SW480 (cell line): ENCODE measurements around the gene HDHD3.

Source experiments
- DNase-seq: peaks from one replicate; pipeline ENCODE4 v3.0.0-alpha.2; 2016; ENCODE audit warnings: low spot score

The HDHD3 gene

DNA sequence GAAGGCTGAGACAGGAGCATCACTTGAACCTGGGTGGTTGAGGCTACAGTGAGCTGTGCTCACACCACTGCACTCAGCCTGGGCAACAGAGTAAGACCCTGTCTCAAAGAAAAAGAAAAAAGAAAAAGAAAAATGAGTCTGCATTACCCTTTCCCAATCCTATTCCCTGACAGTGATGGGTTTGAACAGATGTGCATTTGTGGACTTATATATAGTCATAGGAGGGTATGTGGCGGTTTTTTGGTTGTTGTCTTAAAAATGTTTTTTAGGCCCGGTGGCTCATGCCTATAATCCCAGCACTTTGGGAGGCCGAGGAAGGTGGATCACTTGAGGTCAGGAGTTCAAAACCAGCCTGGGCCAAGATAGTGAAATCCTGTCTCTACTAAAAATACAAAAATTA, 13.4 kb downstream of the HDHD3 start:
- no peak for DNase-seq

DNA sequence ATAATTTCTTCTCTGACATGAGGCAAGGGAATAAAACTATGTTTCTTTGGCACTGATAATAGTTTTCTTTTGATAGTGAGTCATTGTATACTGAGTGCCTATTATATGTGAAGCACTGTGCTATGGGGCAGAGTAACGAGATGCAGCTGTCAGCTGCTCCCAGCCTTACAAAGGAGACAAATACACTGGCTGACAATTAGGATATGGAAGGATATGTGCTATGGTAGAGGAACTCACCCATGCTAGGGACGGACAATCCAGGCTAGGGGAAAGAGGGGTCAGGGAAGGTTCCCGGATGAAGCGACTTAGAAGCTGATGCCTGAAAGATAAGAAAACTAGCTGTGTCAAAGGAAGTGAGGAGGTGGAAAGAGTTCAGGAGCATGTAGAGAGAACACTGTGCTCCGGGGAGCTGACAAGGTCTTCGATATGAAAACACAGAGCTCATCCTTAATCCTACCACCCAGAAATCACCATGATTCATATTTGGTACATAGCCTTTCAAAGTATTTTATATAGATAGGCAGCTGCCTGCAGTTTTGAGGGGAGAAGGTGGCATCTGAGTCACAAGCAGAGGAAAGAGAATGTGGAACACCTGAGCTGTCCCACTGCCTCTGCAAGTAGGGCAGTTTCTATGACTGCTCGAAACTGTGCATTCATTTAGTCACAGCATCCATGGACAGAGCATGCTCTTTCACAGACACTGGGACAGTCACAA, 15.3 kb downstream of the HDHD3 start:
- DNase-seq: no peak

DNA sequence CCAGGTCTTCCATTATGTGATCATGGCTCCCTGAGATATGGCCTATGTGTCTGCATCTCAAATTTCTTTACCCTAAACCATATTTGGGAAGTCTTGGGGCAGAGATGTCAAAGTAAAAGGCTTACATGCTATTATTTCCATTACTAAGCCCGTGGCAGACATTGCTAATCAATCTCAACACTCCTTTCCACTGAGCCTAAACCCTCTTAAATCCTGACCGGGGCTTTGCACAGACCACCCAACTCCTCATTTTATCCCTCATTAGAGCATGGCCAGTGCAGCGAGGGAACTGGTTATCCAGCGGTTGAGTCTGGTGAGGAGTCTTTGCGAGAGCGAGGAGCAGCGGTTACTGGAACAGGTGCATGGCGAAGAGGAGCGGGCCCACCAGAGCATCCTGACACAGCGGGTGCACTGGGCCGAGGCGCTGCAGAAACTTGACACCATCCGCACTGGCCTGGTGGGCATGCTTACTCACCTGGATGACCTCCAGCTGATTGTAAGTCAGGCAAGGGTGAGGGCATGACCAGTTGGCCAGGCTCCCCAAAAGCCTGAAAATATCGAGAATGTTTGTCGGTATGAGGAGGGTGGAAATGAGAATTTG, 16.4 kb downstream of the HDHD3 start:
- no peak for DNase-seq

DNA sequence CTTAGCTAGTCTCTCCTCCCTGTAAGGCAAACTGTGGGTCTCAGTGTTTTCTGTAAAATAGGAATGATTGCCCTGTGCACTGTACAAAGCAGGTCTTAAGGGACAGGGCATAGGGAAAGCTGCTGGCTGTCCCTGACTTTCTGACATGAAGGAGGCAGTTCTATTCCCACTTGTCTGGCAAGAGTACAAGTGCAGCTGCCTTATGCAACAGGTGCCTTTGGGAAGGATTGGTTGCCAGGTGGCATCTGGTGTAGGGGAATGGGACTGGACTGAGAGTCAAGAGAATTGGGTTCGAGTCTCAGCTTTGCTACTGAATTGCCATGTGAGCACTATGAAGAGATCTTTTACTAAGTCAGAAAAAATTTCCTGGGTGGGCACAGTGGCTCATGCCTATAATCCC, 17.4 kb downstream of the HDHD3 start:
- no peak for DNase-seq

DNA sequence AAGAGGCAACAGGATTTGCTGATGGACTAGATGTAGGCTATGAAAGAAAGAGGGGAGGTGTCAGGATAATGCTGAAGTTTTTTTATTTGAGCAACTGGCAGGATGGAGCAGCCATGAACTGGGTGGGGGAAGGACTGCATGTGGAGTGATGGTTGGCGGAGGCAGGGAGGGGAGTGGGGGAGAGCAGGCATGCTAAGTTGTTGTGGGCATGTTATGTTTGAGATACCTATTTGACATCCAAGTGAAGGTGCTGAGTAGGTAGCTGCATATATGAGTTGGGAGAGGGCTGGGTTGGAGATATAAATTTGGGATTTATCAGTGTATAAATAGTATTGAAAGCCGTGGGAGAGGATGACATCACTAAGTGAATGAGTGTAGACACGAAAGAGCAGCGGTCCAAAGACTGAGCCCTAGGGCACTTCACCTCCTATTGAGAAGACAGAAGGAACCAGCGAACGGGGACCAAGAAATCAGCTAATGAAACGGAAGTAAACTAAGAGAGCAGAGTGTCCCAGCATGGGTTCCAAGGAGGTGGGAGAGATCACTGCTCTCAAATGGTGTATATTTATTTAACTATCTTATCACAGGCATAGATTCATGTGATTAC, 20.0 kb downstream of the HDHD3 start:
- no peak for DNase-seq

DNA sequence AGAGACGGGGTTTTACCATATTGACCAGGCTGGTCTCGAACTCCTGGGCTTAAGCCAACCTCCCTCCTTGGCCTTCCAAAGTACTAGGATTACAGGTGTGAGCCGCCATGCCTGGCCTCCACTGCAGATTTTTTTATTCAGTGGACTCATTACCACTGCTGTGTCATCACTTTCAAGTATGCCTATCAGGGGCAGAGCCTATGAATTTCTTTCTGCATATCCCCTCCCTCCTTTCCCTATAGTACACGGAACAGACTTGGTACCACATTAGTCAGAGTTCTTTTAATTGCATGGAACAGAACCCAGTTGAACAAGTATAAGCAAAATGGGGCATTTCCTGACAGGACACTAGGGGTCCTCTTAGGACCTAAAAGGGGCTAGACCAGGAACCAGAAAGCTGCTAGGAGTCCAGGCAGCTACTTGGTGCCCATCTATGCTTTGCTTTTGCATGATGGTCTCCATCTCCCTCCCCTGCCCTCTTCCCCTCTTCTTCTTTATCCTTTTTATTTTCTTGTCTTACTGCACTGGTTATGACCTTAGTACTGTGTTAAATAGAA, 21.7 kb downstream of the HDHD3 start:
- no peak for DNase-seq

DNA sequence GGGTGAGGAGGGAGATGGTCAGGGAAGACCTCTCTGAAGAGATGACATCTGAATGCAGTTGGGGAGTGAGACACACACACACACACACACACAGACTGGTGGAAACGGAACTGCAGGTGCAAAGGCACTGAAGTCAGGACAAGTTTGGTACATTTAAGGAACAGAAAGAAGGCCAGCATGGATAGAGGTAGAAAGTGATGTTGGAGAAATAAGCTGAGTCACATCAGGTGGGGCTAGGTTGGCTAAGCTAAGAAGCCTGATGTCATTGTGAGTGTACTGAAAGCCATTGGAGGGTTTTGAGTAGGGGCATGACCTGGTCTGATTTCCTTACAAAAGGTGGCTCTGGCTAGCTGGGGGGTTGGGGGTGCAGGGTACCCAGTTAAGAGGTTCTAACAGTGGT, 24.4 kb downstream of the HDHD3 start:
- no peak for DNase-seq

DNA sequence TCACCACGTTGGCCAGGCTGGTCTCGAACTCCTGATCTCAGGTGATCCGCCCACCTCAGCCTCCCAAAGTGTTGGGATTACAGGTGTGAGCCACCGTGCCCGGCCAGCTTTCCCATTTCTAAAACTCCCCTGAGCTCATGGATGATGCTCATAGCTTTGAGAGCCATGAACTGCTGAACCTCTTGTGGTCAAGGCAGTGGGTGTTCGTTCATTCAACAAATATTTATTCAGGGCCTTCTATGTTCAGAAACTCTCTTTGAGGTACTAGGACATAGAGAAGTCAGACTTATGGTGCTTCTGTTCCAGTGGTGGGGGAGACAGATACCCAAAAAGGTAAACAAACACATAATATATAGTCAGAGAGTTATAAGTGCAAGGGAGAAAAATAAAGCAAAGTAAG, 24.8 kb downstream of the HDHD3 start:
- no peak for DNase-seq

DNA sequence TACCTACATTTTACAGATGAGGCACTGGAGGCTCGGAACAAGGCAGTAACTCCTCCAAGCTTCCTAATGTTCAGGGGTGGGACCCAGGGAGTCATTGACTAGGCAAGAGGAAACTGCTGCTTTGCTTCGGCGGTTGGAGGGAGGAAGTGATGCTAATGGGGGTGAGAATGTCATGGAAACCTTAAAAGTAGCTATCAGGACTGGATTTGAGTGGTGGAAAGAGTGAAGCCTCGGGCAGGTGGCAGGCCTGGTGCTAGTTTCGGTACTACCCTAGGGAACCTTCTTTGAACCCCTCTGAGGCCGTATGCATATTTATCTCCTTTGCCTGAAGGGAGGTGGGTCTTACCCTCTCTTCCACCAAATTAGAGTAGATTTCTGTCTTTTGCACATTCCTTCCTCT, 25.8 kb downstream of the HDHD3 start:
- DNase-seq: no peak

DNA sequence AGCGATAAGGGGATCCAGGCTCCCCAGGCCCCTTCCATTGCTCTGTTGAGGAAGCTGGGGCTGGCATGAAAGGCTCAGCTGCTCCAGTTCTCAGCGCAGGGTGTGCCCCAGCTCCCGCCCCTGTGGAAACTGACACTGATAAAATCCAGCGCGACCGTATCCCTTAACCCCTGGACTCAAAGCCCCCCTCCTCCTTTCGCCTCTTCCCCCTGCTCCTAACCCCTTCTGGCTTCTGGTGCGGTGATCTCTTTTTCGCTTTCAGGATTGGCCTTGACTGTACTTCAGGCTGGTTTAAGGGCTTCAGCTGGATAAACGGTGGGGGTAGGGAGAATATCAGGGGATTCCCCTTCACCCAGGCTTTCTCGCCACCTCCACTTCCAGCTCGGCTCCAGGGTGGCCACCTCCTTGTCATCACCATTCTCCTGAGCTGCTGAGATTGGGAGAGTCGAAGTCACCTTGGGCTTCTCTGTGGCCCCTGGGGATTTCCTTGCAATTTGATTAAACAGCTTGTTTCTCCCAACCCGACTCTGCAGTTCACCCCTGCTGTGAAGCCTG, 26.6 kb downstream of the HDHD3 start:
- no peak for DNase-seq

DNA sequence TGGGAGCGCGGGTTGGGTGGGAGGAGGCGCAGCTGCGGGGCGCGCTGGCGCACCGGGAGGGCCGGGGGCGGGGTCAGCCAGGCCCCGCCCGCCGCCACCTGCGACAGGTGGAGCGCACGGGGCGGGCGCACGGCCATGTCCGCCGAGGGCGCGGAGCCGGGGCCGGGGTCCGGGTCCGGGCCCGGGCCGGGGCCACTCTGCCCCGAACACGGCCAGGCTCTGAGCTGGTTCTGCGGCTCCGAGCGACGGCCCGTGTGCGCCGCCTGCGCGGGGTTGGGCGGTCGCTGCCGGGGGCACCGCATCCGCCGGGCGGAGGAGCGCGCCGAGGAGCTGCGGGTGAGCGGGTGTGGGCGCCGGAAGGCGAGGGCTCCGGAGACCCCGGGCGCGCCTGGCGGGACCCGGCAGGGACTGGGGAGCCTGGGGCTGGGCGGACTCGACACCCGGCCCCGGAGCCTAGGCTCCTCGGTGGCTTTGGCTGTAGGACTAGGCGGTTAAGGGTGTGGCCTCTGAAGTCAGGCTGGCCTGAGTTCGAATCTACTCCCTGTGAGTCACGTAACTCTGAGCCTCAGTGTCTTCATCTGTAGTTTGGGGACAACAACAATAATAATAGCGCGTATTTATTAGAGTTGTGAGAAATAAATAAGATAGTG, 27.2 kb downstream of the HDHD3 start, which contains the start of gene BSPRY:
Gene BSPRY (plus strand): TSS at position 97 of the 650 bp plus-strand sequence. CDS start 39 bp downstream, at position 136.
- DNase-seq: peak; percentile 39

DNA sequence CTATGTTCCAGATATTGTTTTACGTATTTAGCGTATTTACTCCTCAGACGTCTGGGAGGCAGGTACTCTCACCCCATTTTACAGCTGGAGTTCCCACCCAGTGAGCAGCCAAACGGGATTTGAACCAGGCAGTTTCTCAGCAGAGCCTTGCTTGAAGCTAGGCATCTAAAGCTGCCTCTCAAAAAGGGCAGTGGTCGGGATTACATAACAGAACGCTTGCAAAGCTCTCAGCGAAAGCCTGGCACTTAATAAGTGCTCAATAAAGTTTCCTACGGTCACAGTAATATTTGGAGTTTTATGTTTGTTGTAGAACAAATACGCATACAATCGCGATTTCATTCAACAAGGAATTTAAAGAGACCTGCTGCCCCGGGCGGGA, 27.7 kb downstream of the HDHD3 start:
- no peak for DNase-seq

DNA sequence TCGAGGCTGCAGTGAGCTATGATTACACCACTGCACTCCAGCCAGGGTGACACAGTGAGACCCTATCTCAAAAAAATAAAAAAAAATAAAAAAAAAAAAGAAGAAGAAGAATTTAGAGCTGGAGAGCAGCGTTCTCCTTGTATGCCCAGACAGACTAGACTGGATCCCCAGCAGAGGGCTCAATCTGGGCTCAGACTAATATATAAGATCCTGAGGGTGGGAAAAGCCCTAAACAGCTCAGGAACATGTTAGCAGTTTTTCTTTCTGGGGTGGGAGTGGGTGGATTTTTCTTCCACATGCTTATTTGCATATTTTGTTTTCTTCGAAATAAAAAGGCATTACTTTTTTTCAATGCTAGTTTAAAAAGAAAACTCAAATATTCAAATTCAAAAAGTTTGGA, 28.3 kb downstream of the HDHD3 start:
- DNase-seq: no peak

DNA sequence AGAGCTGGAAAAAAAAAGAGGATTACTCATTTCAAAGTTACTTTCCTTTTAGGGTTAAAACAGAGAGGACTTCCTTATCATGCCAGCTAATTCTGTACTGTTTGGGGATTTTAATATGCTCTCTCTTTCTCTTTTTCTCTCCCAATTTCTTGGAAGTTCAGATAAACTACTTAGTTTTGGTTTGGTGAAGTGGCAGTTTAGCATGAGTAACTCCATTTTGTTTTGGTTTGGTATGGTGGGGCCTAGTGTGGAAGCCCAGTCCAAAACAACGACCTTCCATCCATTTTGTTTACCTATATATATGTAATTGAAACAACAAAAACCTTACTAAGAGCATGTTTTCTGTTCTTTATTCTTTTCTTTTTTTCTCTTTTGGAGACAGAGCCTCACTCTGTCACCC, 31.1 kb downstream of the HDHD3 start:
- DNase-seq: no peak

DNA sequence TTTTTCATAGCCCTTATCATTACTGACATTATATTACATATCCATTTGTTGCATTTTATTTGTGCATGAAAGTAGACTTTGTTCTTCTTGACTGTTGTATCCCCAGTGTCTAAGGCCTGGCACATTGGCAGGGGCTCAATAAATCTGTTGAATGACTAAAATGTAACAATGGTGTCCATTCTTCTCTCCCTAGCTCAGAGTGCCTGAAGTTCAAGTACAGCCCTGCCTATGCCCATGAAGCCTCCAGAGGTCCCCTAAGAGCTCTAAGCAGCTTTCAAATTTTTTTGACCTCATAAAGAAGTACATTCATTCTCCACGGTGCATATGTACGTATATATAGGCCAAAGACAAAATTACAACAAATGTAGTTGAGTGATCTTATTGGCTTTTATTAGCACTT, 31.6 kb downstream of the HDHD3 start:
- no peak for DNase-seq

DNA sequence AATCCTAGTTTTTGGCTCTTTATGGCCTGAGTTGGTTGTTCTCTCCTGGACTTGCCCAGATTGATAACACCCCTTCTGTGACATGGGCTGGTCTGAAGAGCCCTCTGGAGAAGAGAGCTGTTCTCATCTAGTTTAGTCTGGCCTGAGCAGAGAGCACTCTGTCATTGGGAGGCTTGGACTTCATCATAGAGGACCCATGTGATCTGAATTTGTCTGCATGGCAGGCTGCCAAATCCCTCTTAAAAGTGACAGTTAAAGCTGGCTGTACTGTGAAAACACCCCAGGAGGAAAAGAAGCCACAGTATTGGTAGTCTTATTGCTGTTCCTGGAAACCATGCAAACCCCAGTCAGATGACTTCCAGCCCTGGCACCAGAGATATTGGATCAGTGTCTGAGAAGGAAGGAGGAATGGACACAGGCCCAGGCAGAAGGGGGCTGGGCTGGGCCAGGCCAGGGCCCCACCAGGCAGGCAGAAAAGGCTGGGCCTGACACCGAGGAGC, 33.0 kb downstream of the HDHD3 start:
- DNase-seq: peak; percentile 39

DNA sequence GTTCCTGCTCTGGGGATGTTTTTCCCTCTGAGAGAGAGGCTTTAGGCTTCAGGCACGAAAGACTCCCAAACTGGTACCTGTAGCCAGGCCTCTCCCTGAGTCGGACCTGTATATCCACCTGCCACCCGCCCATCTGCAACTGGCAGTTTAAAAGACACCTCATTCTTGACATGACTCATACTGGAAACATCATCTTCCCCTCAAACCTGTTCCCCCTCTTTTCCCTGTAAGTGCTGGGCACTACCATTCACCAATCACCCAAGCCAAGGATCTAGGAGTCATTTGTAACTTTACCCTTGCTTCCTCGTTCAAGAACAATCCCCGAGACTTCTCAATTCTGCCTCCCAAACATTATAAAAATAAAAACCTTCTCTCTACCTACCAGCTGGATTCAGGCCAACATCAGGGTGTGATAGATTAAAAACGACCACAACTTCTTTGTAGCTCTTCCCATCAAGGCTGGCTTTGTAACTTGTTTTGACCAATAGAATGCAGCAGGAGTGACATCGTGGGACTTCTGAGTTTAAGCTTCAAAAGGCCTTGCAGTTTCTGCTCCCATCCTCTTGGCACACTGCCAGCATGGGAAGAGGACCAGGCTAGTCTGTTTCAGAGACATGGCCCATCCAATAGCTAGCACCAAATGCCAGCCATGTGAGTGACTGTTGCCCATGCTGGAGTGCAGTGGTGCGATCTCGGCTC, 34.9 kb downstream of the HDHD3 start:
- peak; percentile 50 for DNase-seq

DNA sequence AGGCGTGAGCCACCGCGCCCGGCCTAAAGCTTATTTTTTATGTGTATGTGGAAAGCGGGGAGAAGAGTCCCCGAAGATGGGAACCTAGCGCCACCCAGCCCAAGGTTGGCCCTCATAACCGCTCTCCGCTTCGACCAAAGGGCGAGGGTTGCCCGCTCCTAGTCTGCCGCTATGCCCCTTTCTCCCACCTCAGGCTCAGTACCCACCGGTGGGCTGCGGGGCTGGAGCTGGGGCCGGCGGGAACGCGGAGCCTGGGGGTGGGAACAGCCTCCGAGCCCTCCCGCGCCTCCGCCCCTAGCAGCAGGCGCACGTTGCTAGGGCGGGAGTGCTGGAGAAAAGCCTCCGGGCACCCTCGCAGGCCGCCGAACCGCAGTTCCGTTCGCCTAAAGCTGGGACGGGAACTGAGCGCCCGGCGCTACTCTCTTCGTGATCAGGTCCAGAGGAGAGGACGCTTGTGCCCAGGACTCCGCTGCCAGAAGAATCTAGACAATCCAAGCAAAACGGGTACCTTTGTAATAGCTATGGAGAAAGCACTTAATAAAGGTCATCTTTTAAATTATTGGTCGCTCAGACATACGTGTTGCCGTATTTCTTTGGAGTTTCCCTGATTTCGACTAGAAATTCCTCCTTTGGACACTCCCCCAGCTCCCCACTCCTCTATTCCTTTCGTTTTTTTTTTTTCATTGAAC, 36.6 kb downstream of the HDHD3 start, which contains the start of gene WDR31:
Gene WDR31 (minus strand): TSS at position 265 of the 689 bp plus-strand sequence. CDS start 8,253 bp downstream, outside the sequence.
- DNase-seq: peak; percentile 85

DNA sequence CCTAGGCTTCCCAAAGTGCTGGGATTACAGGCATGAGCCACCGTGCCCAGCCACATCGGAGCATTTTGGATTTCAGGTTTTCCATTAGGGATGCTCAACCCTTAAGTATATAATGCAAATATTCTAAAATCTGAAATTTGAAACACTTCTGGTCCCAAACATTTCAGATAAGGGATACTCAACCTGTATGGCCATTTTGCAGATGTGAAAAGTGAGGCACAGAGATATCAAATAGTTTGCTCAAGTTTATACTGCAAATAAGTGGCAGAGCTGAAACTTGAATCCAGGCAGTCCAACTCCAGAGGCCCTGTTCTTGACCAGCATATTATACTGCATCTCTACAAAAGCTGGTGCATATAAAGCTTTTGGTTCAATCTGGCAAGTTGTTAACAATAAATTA, 39.1 kb downstream of the HDHD3 start:
- no peak for DNase-seq

DNA sequence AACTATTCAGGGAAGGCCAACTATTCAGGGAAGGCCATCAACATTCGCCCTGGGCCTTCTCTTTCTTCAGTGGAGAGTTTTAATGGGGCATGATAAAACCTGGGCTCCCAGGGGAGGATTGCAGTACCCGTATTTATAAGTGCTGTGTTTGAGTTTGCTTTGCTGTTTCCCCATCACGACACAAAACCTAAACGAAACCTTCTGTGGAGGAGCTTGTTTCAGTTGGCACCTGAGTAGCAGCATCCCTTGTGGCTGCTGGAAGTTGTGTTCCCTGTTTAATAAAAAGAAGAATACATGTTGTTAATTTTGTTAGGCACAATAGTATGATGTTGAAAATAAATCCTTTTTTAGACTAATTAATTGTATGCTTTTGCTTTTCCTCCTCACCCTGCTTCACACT, 45.0 kb downstream of the HDHD3 start:
- DNase-seq: no peak
